ENCODE data around the gene SLC44A1.

SLC44A1 gene

GRCh38 chr9:105355781-105356180, 111.3 kb downstream of the SLC44A1 start:
- H3K36me3 ChIP-seq (ENCODE audit: control insufficient read depth, insufficient read depth, low read length), result peaks cover 2% of the 10 kb centered on the region; the same call in 1 of the 2 replicates
- no peaks in the 10 kb centered on the region for H3K9me3 ChIP-seq (ENCODE audit: control insufficient read depth, insufficient read depth, low read length)
- H3K4me3 ChIP-seq (ENCODE audit: low read length), result no peak overlapping the region
- no CpG with 5 or more reads among the region's 3 CpGs for WGBS (ENCODE audit: insufficient coverage, insufficient read length)
- DNase-seq (ENCODE audit: low read depth, low spot score), result no peak
- H3K27ac ChIP-seq (ENCODE audit: low read length), result no peak overlapping the region
- H3K27me3 ChIP-seq (ENCODE audit: control insufficient read depth, insufficient read depth, low read length), result no peaks in the 10 kb centered on the region
- no peaks in the 10 kb centered on the region for H3K4me1 ChIP-seq (ENCODE audit: control insufficient read depth, insufficient read depth, low read length)

DNA sequence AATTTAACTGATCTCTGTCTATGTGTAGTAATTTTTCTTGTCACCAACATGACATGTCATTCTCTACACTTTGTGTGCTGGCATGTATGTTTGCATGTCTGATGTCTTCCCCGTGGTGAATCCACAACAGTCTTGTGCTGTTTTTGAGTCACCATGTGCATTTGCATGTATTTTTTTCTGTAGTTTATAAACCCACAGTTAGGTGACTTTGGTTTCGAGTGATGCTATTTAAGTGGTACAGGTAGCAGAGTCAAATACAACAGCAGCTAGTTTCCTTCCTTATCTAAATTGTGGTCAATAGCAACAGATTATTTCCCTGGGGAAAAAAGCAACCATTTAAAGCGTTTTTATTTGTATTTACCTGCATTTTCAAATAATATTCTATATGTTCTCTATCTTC, 113.5 kb downstream of the SLC44A1 start:
- Histone ChIP-seq H3K36me3 (ENCODE audit: control insufficient read depth, insufficient read depth, low read length) (peaks cover 2% of the 10 kb centered on the region; the same call in 1 of the 2 replicates), H3K4me1 (ENCODE audit: control insufficient read depth, insufficient read depth, low read length) (no peaks in the 10 kb centered on the region), H3K27me3 (ENCODE audit: control insufficient read depth, insufficient read depth, low read length) (no peaks in the 10 kb centered on the region), H3K27ac (ENCODE audit: low read length) (no peak overlapping the region), H3K4me3 (ENCODE audit: low read length) (no peak overlapping the region), H3K9me3 (ENCODE audit: control insufficient read depth, insufficient read depth, low read length) (no peaks in the 10 kb centered on the region)
- no peak for DNase-seq (ENCODE audit: low read depth, low spot score)
- WGBS (ENCODE audit: insufficient coverage, insufficient read length), result no CpG with 5 or more reads among the region's 3 CpGs

DNA sequence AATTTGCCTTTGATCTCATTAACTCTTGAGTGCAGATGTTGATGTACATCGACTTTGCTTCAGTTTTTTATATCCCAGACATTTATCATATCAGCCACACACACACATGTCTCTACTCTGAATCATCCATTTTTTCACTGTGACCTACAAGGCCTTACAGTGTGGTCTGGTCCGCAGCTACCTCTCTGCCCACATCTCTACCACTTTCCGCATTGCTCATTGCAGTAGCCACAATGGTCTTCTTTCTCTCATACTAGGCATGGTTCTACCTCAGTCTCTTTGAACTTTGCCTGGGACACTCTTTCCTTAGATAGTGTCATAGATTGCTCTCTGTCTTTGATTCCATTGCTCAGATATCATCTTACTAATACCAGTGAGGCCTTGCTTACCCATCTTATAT, 115.4 kb downstream of the SLC44A1 start:
- DNase-seq (ENCODE audit: low read depth, low spot score), result no peak
- WGBS (ENCODE audit: insufficient coverage, insufficient read length), result no CpG with 5 or more reads among the region's 3 CpGs
- peaks cover 2% of the 10 kb centered on the region; the same call in 1 of the 2 replicates for H3K36me3 ChIP-seq (ENCODE audit: control insufficient read depth, insufficient read depth, low read length)
- H3K27me3 ChIP-seq (ENCODE audit: control insufficient read depth, insufficient read depth, low read length), result no peaks in the 10 kb centered on the region
- H3K9me3 ChIP-seq (ENCODE audit: control insufficient read depth, insufficient read depth, low read length), result no peaks in the 10 kb centered on the region
- H3K4me3 ChIP-seq (ENCODE audit: low read length), result no peak overlapping the region
- no peaks in the 10 kb centered on the region for H3K4me1 ChIP-seq (ENCODE audit: control insufficient read depth, insufficient read depth, low read length)
- H3K27ac ChIP-seq (ENCODE audit: low read length), result no peak overlapping the region

GRCh38 chr9:105360344-105360743, 115.9 kb downstream of the SLC44A1 start:
- H3K9me3 ChIP-seq (ENCODE audit: control insufficient read depth, insufficient read depth, low read length), result no peaks in the 10 kb centered on the region
- H3K36me3 ChIP-seq (ENCODE audit: control insufficient read depth, insufficient read depth, low read length), result peaks cover 2% of the 10 kb centered on the region; the same call in 1 of the 2 replicates
- no peaks in the 10 kb centered on the region for H3K4me1 ChIP-seq (ENCODE audit: control insufficient read depth, insufficient read depth, low read length)
- no peak overlapping the region for H3K27ac ChIP-seq (ENCODE audit: low read length)
- H3K27me3 ChIP-seq (ENCODE audit: control insufficient read depth, insufficient read depth, low read length), result no peaks in the 10 kb centered on the region
- no peak overlapping the region for H3K4me3 ChIP-seq (ENCODE audit: low read length)
- WGBS (ENCODE audit: insufficient coverage, insufficient read length), result no CpG with 5 or more reads among the region's 1 CpG
- no peak for DNase-seq (ENCODE audit: low read depth, low spot score)

- no peaks in the 10 kb centered on the region; the same call in 1 of the 2 replicates for H3K4me1 ChIP-seq (ENCODE audit: control insufficient read depth, insufficient read depth, low read length)
- no peaks in the 10 kb centered on the region for H3K27me3 ChIP-seq (ENCODE audit: control insufficient read depth, insufficient read depth, low read length)
- H3K36me3 ChIP-seq (ENCODE audit: control insufficient read depth, insufficient read depth, low read length), result peaks cover 2% of the 10 kb centered on the region; the same call in 1 of the 2 replicates
- no peaks in the 10 kb centered on the region for H3K9me3 ChIP-seq (ENCODE audit: control insufficient read depth, insufficient read depth, low read length)
- no peak for DNase-seq (ENCODE audit: low read depth, low spot score)
- H3K27ac ChIP-seq (ENCODE audit: low read length), result no peak overlapping the region
- WGBS (ENCODE audit: insufficient coverage, insufficient read length), result no CpG with 5 or more reads among the region's 9 CpGs
- no peak overlapping the region for H3K4me3 ChIP-seq (ENCODE audit: low read length)
Measured at GRCh38 chr9:105361873-105362272, 117.4 kb downstream of the SLC44A1 start.

- H3K4me3 ChIP-seq (ENCODE audit: low read length), result no peak overlapping the region
- H3K4me1 ChIP-seq (ENCODE audit: control insufficient read depth, insufficient read depth, low read length), result no peaks in the 10 kb centered on the region; the same call in 1 of the 2 replicates
- peaks cover 2% of the 10 kb centered on the region; the same call in 1 of the 2 replicates for H3K36me3 ChIP-seq (ENCODE audit: control insufficient read depth, insufficient read depth, low read length)
- no peaks in the 10 kb centered on the region for H3K27me3 ChIP-seq (ENCODE audit: control insufficient read depth, insufficient read depth, low read length)
- no peaks in the 10 kb centered on the region for H3K9me3 ChIP-seq (ENCODE audit: control insufficient read depth, insufficient read depth, low read length)
- H3K27ac ChIP-seq (ENCODE audit: low read length), result no peak overlapping the region
- no peak for DNase-seq (ENCODE audit: low read depth, low spot score)
- WGBS (ENCODE audit: insufficient coverage, insufficient read length), result no CpG with 5 or more reads among the region's 4 CpGs
Measured at GRCh38 chr9:105362470-105362869, 118.0 kb downstream of the SLC44A1 start.

- no peaks in the 10 kb centered on the region for H3K27me3 ChIP-seq (ENCODE audit: control insufficient read depth, insufficient read depth, low read length)
- H3K9me3 ChIP-seq (ENCODE audit: control insufficient read depth, insufficient read depth, low read length), result no peaks in the 10 kb centered on the region
- peaks cover 2% of the 10 kb centered on the region; the same call in 1 of the 2 replicates for H3K36me3 ChIP-seq (ENCODE audit: control insufficient read depth, insufficient read depth, low read length)
- no peak overlapping the region for H3K27ac ChIP-seq (ENCODE audit: low read length)
- no peak overlapping the region for H3K4me3 ChIP-seq (ENCODE audit: low read length)
- no CpG with 5 or more reads among the region's 2 CpGs for whole genome bisulfite sequencing (ENCODE audit: insufficient coverage, insufficient read length)
- H3K4me1 ChIP-seq (ENCODE audit: control insufficient read depth, insufficient read depth, low read length), result no peaks in the 10 kb centered on the region; the same call in 1 of the 2 replicates
- no peak for DNase-seq (ENCODE audit: low read depth, low spot score)
Measured at GRCh38 chr9:105363837-105364236, 119.4 kb downstream of the SLC44A1 start.

DNA sequence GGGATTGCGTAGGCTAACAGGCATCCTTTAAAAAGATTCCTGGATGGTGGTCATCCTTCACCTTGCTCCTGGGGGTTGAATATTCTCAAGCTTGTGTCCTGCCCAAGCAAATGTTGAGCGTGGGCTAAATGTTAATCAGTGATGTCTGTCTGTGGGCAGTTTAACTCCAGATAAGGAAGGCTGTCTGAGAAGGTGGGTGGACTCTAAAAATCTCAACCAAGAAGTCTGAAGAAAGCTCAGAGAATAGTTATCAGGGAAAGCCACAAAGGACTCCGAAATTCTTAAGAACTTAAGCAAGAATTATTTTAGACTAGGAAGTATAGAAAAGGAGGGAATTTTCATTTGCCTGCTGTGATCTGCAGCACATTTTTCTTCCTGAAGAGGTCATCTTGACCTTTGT, 125.5 kb downstream of the SLC44A1 start:
- Histone ChIP-seq H3K27me3 (ENCODE audit: control insufficient read depth, insufficient read depth, low read length) (no peaks in the 10 kb centered on the region), H3K4me3 (ENCODE audit: low read length) (no peak overlapping the region), H3K36me3 (ENCODE audit: control insufficient read depth, insufficient read depth, low read length) (no peaks in the 10 kb centered on the region; the same call in 1 of the 2 replicates), H3K9me3 (ENCODE audit: control insufficient read depth, insufficient read depth, low read length) (no peaks in the 10 kb centered on the region), H3K27ac (ENCODE audit: low read length) (no peak overlapping the region), H3K4me1 (ENCODE audit: control insufficient read depth, insufficient read depth, low read length) (no peaks in the 10 kb centered on the region; the same call in 1 of the 2 replicates)
- WGBS (ENCODE audit: insufficient coverage, insufficient read length), result no CpG with 5 or more reads among the region's 3 CpGs
- DNase-seq (ENCODE audit: low read depth, low spot score), result no peak

- H3K9me3 ChIP-seq (ENCODE audit: control insufficient read depth, insufficient read depth, low read length), result no peaks in the 10 kb centered on the region
- H3K27ac ChIP-seq (ENCODE audit: low read length), result no peak overlapping the region
- no peak overlapping the region for H3K4me3 ChIP-seq (ENCODE audit: low read length)
- no peaks in the 10 kb centered on the region for H3K27me3 ChIP-seq (ENCODE audit: control insufficient read depth, insufficient read depth, low read length)
- H3K36me3 ChIP-seq (ENCODE audit: control insufficient read depth, insufficient read depth, low read length), result no peaks in the 10 kb centered on the region; the same call in 1 of the 2 replicates
- no peak for DNase-seq (ENCODE audit: low read depth, low spot score)
- no peaks in the 10 kb centered on the region for H3K4me1 ChIP-seq (ENCODE audit: control insufficient read depth, insufficient read depth, low read length)
- no CpG with 5 or more reads among the region's 1 CpG for WGBS (ENCODE audit: insufficient coverage, insufficient read length)
Measured at GRCh38 chr9:105373723-105374122, 129.3 kb downstream of the SLC44A1 start.

DNA sequence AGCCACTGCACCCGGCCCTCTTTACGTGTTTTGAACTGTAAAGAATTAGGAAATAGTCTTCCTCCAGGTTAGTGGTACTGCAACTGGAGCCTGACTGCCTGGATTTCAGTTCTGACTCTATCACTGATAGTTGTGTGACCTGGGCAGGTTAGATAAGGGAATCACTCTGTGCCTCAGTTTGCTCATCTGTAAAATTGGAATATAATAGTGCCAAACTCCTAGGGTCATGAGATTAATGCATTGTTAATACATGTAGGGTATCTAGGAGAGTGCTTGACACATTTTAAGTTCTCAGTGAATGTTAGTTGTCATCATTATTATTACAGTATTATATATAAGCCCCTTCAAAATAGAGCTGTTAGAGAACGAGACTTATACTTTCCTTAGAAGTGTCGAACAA, 130.9 kb downstream of the SLC44A1 start:
- no peak for DNase-seq (ENCODE audit: low read depth, low spot score)
- H3K27ac ChIP-seq (ENCODE audit: low read length), result no peak overlapping the region
- H3K9me3 ChIP-seq (ENCODE audit: control insufficient read depth, insufficient read depth, low read length), result no peaks in the 10 kb centered on the region
- no peak overlapping the region for H3K4me3 ChIP-seq (ENCODE audit: low read length)
- no peaks in the 10 kb centered on the region; the same call in 1 of the 2 replicates for H3K36me3 ChIP-seq (ENCODE audit: control insufficient read depth, insufficient read depth, low read length)
- WGBS (ENCODE audit: insufficient coverage, insufficient read length), result no CpG with 5 or more reads among the region's 4 CpGs
- no peaks in the 10 kb centered on the region for H3K27me3 ChIP-seq (ENCODE audit: control insufficient read depth, insufficient read depth, low read length)
- H3K4me1 ChIP-seq (ENCODE audit: control insufficient read depth, insufficient read depth, low read length), result no peaks in the 10 kb centered on the region

DNA sequence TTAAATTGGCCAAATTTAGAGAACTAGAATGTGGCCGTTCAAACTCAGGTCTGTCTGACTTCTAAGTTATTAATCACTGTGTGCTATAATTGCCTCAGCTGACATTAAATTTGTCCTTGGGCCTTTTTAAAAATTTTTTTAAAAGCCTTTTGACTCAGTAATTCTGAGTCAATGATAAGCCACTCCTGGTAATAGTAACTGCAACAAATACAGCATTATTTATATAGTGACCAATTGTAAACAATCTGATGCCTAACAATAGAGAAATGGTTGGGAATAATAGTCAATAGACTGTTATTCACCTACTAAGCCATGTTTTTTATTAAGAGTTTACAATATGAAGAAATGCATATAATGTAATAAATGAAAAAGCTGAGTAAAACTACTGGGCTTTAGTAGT, 132.4 kb downstream of the SLC44A1 start:
- no peak overlapping the region for H3K27ac ChIP-seq (ENCODE audit: low read length)
- H3K36me3 ChIP-seq (ENCODE audit: control insufficient read depth, insufficient read depth, low read length), result no peaks in the 10 kb centered on the region; the same call in 1 of the 2 replicates
- H3K9me3 ChIP-seq (ENCODE audit: control insufficient read depth, insufficient read depth, low read length), result no peaks in the 10 kb centered on the region
- H3K4me1 ChIP-seq (ENCODE audit: control insufficient read depth, insufficient read depth, low read length), result no peaks in the 10 kb centered on the region
- no peak overlapping the region for H3K4me3 ChIP-seq (ENCODE audit: low read length)
- no CpG with 5 or more reads among the region's 1 CpG for WGBS (ENCODE audit: insufficient coverage, insufficient read length)
- DNase-seq (ENCODE audit: low read depth, low spot score), result no peak
- no peaks in the 10 kb centered on the region for H3K27me3 ChIP-seq (ENCODE audit: control insufficient read depth, insufficient read depth, low read length)

Measured in iPS DF 6.9 (cell line).